Measurements from ENCODE around the gene SPATS2. TPM values are rescaled to one million over a fixed set of nuclear protein-coding genes. Genes with fewer than 3 reads are reported as not detected.

SPATS2 gene
- total RNA-seq, 4 donors from 2014 or later: 8.6 to 17.8 (median 9.5) TPM

DNA sequence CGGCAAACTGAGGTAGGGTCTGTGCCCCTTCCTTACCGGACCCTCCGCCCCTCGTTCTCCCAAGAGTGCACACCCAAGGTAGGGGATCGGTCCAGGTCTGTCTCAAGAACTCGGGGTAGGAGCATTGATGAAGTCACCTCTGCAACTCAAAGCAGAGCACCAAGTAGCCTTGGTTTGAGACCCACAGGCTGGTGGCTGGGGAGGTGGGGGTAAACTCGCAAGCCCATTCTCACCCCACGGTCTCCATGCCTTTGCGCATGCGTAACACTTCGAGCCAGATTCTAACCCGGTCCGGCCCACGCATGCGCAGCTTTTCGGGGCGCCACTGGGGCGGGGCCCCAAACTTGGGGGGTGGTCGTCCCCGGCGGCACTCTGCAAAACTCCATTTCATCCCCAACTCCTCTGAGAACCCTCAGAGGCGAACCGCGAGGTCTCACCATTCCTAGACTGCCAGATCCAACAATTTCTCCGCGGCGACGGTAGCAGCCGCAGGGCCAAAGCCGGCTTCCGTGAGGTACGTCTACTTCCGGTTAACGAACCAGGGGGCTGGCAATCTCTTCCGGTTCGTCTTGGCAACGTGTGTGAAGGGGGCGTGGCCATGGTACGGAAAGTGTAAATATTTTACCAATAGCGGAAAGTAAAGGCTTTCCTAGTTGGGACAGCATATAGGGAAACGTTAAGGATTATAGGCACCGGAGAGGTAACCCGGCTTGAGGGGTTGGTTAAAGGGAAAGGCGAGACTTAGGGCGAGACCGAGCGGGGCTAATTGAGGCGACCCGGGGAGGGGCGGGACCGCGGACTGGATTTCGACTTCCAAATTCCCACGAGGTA, 200.6 kb downstream of the SPATS2 start, which contains the start of gene MCRS1:
Gene MCRS1 (minus strand): TSS at position 532 of the 831 bp plus-strand sequence. CDS start 1,411 bp downstream, outside the sequence.
- Histone ChIP-seq H3K4me1 (peaks cover 0 to 54% (median 26%) of the 10 kb centered on the region in 3 donors), H3K9me3 (no peaks in the 10 kb centered on the region), H3K27ac (peak within 1 kb of the TSS; percentile 16 to 87 (median 84)), H3K36me3 (peaks cover 0 to 33% of the 10 kb centered on the region in 2 donors), H3K4me3 (peak within 1 kb of the TSS; percentile 45 to 57), H3K27me3 (no peaks in the 10 kb centered on the region)
- ATAC-seq: peak; percentile 93
- 1% methylated on average over 22 to 26 of the region's 54 CpGs for WGBS, 2 donors (ENCODE audit: low coverage in 1 of 2)
- TF ChIP-seq POLR2A (IDR thresholded peaks at IDR 0.05) (peak; percentile 29 to 43), POLR2AphosphoS5 (IDR thresholded peaks at IDR 0.05) (peak; percentile 83), EP300 (IDR thresholded peaks at IDR 0.05) (no peak)
- TF ChIP-seq, protein P1, sequence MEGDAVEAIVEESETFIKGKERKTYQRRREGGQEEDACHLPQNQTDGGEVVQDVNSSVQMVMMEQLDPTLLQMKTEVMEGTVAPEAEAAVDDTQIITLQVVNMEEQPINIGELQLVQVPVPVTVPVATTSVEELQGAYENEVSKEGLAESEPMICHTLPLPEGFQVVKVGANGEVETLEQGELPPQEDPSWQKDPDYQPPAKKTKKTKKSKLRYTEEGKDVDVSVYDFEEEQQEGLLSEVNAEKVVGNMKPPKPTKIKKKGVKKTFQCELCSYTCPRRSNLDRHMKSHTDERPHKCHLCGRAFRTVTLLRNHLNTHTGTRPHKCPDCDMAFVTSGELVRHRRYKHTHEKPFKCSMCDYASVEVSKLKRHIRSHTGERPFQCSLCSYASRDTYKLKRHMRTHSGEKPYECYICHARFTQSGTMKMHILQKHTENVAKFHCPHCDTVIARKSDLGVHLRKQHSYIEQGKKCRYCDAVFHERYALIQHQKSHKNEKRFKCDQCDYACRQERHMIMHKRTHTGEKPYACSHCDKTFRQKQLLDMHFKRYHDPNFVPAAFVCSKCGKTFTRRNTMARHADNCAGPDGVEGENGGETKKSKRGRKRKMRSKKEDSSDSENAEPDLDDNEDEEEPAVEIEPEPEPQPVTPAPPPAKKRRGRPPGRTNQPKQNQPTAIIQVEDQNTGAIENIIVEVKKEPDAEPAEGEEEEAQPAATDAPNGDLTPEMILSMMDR (IDR thresholded peaks at IDR 0.05): peak in 1 of 4 experiments; percentile 20

DNA sequence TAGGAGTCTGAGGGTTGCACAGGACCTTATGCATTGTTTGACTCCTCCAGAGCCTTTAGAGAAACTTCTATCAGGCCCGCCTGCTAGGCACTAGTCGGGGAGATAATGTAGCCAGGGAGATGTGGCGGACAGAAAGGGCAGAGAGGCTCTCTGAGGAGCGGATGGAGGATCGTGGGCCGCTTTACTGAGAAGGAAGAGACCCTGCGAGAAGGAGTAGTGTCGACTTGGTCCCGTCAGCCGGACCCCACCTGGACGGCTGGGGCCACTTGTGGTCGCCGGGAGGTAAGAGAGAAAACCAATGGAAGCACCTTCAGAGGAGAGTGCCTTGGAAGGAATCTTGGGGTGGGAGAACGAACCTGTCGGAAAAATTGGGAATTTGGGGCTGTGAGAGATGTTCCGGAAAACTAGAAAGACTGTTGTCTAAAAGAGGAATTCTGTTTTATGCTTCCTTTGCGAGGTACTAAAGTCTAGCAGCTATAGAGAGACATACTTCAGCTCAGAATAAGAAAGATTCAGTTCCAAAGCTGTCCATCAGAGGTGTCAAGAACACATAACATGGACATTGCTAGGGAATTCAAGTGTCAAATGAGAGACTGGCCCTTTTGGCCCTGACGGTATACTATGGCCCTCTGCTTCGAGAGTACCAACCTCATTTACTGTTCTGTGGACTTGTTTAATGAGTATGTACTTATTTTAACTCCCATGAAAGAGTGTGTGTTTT, 201.3 kb downstream of the SPATS2 start:
- H3K36me3 ChIP-seq: peaks cover 0 to 26% of the 10 kb centered on the region in 2 donors
- TF ChIP-seq EP300 (IDR thresholded peaks at IDR 0.05) (no peak), POLR2AphosphoS5 (IDR thresholded peaks at IDR 0.05) (no peak), POLR2A (IDR thresholded peaks at IDR 0.05) (no peak)
- TF ChIP-seq, protein P1 (IDR thresholded peaks at IDR 0.05): no peak
- ATAC-seq: no peak
- H3K4me1 ChIP-seq: peaks cover 0 to 54% (median 26%) of the 10 kb centered on the region in 3 donors
- no peaks in the 10 kb centered on the region for H3K9me3 ChIP-seq
- H3K27ac ChIP-seq: peak overlapping the region in 3 of 4 donors; percentile 82 to 87 (median 87)
- H3K27me3 ChIP-seq: no peaks in the 10 kb centered on the region
- H3K4me3 ChIP-seq: peak overlapping the region; percentile 45 to 57
- 1% methylated on average over 17 to 19 of the region's 19 CpGs for WGBS, 2 donors (ENCODE audit: low coverage in 1 of 2)

Small RNAs within 50 kb of the gene (small RNA-seq; reads per million reads assigned to genes)
- gene AC125611.1: 0 reads per million in 4 donors

Other genes with a start within 250 kb of the SPATS2 start
- gene TUBA1B, start 236.1 kb upstream of the SPATS2 start, total RNA-seq: 1,000 to 10,000 TPM in 1 of 4 donors, 100 to 1,000 TPM in 3; 568 to 1,050 (median 731) TPM
- gene TUBA1A, start 178.4 kb upstream of the SPATS2 start, total RNA-seq: 1,000 to 10,000 TPM in 1 of 4 donors, 100 to 1,000 TPM in 3; 514 to 1,167 (median 639) TPM
- 100 to 1,000 TPM; 122 to 210 (median 131) TPM for gene TUBA1C, start 102.4 kb upstream of the SPATS2 start, total RNA-seq
- 10 to 100 TPM in 1 of 4 donors, 1 to 10 TPM in 3; 3.0 to 16.2 (median 5.8) TPM for gene PRPH, start 72.3 kb upstream of the SPATS2 start, total RNA-seq
- under 1 TPM in 1 of 4 donors, not detected in 3; 0.22 TPM for gene TROAP, start 44.2 kb upstream of the SPATS2 start, total RNA-seq
- not detected for gene C1QL4, start 30.3 kb upstream of the SPATS2 start, total RNA-seq
- gene DNAJC22, start 20.6 kb upstream of the SPATS2 start, total RNA-seq: under 1 TPM in 2 of 4 donors, not detected in 2; 0.08 to 0.40 TPM
- gene KCNH3, start 171.6 kb downstream of the SPATS2 start, total RNA-seq: under 1 TPM in 3 of 4 donors, not detected in 1; 0.13 to 0.69 (median 0.31) TPM
- 10 to 100 TPM; 35.3 to 62.5 (median 51.1) TPM for gene MCRS1, start 200.7 kb downstream of the SPATS2 start, total RNA-seq
- under 1 TPM in 2 of 4 donors, not detected in 2; 0.31 to 0.69 TPM for gene FAM186B, start 238.2 kb downstream of the SPATS2 start, total RNA-seq

Measured in gastroesophageal sphincter (tissue), 4 donors.